ENCODE measurements around the gene GLRA3.

DNA sequence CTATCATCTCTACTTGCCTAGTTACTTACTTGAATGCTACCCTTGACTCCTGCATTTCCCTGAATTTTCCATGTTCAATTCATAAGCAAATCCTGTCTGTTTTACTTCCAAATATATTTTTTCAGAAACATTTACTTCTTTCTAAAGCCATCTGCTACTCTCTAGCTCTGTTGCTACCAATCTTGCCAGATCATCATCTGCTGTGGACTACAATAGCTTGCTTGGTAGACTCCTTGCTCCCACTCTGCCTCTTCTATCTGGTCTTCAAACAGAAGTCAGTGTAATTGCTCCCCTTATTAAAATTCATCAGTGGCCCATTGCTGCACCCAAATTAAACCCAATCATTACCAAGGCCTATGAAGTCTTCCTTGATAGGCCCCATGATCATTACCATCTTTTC is 155.2 kb downstream of the GLRA3 start:
- TF ChIP-seq POLR2A (IDR thresholded peaks at IDR 0.05; ENCODE audit: low read depth, low read length) (no peak), BACH1 (IDR thresholded peaks at IDR 0.05; ENCODE audit: borderline replicate concordance) (no peak), CHD1 (IDR thresholded peaks at IDR 0.05; ENCODE audit: low read depth, low read length) (no peak), RFX5 (IDR thresholded peaks at IDR 0.05; ENCODE audit: low read depth, low read length) (no peak), HCFC1 (IDR thresholded peaks at IDR 0.05; ENCODE audit: low read length) (no peak), EP300 (IDR thresholded peaks at IDR 0.05; ENCODE audit: borderline replicate concordance in 1 of 2, control insufficient read depth in 1 of 2, low read depth in 2 of 2, low read length in 2 of 2) (no peak), SMARCA5 (IDR thresholded peaks at IDR 0.05) (no peak), CREB1 (IDR thresholded peaks at IDR 0.05; ENCODE audit: low read depth) (no peak), EZH2 (IDR thresholded peaks at IDR 0.05; ENCODE audit: borderline replicate concordance, control insufficient read depth, low read depth, low read length) (no peak), POLR2AphosphoS5 (IDR thresholded peaks at IDR 0.05; ENCODE audit: low read length) (no peak), CHD4 (IDR thresholded peaks at IDR 0.05) (no peak)
- TF ChIP-seq, protein P1, sequence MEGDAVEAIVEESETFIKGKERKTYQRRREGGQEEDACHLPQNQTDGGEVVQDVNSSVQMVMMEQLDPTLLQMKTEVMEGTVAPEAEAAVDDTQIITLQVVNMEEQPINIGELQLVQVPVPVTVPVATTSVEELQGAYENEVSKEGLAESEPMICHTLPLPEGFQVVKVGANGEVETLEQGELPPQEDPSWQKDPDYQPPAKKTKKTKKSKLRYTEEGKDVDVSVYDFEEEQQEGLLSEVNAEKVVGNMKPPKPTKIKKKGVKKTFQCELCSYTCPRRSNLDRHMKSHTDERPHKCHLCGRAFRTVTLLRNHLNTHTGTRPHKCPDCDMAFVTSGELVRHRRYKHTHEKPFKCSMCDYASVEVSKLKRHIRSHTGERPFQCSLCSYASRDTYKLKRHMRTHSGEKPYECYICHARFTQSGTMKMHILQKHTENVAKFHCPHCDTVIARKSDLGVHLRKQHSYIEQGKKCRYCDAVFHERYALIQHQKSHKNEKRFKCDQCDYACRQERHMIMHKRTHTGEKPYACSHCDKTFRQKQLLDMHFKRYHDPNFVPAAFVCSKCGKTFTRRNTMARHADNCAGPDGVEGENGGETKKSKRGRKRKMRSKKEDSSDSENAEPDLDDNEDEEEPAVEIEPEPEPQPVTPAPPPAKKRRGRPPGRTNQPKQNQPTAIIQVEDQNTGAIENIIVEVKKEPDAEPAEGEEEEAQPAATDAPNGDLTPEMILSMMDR (IDR thresholded peaks at IDR 0.05 in 2 of 3, conservative IDR thresholded peaks at IDR 0.05 in 1 of 3; ENCODE audit: control insufficient read depth in 2 of 3, extremely low read depth in 1 of 3, insufficient read depth in 1 of 3, low read depth in 3 of 3, low read length in 3 of 3) = no peak
- TF ChIP-seq, protein P2, sequence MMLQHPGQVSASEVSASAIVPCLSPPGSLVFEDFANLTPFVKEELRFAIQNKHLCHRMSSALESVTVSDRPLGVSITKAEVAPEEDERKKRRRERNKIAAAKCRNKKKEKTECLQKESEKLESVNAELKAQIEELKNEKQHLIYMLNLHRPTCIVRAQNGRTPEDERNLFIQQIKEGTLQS (IDR thresholded peaks at IDR 0.05; ENCODE audit: borderline replicate concordance, extremely low read depth, low read depth, low read length) = no peak
- TF ChIP-seq, protein P3, sequence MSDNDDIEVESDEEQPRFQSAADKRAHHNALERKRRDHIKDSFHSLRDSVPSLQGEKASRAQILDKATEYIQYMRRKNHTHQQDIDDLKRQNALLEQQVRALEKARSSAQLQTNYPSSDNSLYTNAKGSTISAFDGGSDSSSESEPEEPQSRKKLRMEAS (IDR thresholded peaks at IDR 0.05; ENCODE audit: low read depth, low read length) = no peak
